ENCODE data around the gene CD72.
"Not testable (repeated sequence)": the region's sequence is repeated elsewhere in the genome, so short reads cannot be mapped to it uniquely, and the experiment has no call there.

CD72 gene

DNA sequence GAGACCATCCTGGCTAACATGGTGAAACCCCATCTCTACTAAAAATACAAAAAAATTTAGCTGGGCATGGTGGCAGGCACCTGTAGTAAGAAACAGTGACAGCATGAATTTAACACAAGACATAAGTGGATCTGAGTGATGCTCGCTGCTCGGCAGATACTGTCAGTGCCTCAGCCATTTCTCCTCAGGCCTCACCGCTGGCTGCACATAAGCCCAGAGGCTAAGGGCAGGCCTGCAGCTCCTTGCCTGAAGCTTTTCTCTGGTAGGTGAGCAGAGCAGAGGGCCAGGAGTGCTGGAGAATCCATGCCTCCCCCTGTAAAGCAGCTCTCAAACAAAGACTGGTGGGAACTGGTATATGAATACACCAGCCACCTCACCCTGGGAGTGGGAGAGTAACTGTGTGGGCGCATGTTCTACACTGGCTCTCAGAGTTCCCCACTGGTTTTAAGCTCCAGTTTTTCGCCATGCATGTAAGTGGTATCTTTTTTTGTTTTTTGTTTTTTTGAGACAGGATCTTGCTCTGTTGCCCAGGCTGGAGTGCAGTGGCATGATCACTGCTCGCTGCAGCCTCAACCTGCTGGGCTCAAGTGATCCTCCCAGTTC, 10.3 kb upstream of the CD72 start:
- intact Hi-C loops (cut with DNase I) = no loop called here
- peak in 9 of 42 donors; percentile 18 to 56 (median 51) for DNase-seq

DNA sequence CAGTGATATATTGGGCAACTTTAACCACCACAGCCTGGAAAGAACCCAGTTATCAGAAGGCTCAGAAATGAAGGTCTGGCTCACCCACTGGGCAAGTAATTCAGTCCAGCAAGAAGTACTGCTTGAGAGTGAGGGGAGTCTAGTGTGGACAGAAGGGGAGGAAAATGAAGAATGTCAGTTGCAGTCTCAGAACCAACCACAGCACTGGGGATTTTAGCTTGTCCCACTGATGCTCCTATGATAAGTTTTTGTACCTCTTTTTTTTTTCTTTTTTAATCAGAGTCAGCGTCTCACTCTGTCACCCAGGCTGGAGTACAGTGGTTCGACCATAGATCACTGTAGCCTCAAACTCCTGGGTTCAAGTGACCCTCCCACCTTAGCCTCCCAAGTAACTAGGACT, 9.4 kb upstream of the CD72 start:
- DNase-seq = no peak
- intact Hi-C loops (cut with DNase I) = no loop called here

DNA sequence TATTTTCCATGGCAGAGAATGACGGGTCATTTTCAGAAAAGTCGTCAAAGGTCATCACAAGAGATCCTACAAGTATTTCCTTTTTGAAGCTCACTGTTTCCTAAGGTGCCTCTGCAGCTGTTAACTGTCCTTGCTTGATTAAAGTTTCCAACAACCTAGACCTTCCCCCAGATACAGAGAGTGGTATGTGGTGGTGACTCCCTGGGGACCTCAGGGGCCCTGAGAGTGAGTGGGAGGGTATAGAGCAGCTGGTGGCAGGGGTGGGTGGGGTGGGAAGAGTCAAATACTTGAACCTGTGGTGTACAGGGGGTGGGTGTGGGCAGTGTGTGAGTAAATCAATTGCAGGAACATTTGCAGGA, 1.6 kb upstream of the CD72 start:
- intact Hi-C loops (cut with DNase I) = no loop called here
- no peak for DNase-seq

DNA sequence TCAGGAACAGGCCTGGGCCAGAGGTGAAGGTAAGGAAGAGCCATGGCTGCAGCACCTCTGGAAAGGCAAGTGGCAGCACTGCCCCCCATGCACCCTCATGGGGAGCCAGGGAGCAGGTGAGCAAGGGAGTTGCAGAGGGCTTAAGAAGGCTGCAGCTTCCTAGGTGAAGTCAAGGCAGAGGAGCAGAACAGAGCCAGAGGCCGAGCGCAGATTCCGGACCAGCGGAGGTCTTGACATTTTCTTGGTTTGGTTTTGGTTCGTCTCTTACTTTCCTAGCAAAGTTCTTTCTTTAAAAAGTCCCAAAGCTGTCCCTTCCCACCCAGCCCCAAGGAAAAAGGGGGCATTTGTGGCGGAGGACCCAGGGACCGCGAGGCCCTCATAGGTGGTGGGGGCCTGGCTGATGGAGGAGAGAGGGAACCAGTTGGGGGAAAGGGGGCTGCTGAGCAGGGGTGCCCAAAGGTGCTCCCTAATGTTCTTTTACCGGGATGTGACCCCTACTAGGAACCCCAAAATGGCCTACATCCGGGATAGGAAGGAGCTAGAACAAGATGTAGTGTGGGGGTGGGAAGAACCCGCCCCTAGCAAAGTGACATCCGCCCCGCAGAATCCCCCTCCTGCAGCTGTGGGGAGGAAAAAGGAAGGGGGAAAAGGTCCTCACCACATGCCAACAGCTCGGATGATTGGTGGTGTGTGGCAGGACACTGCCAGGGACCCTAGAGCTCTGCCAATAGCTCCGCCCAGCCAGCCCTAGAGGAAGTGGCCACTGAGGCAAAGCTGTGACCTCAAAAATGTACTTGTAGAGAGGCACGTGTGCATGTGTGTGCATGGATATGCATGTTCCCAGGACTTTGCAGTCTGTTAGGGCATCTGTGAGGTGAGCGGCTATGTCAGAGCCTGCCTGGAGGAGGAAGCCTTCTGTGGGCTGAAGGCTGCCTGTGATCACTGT, 914 bp upstream of the CD72 start:
- intact Hi-C loops (cut with DNase I) = no loop called here
- no peak for DNase-seq

DNA sequence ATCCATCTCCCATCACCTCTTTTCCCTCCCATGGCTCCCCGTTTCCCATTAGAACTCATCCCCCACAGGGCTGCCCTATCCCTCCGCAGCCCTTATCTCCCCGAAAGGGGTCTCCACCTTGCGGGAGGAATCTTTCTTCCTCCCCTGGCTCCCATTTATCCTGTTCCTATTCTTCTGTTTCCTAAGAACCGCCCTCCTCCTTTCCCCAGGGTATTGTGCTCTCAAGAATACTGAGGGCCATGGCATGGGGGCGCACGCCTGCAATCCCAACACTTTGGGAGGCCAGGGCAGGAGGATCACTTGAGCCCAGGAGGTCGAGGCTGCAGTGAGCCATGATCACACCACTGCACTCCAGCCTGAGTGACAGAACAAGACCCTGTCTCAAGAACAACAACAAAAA, 665 bp downstream of the CD72 start:
- DNase-seq = no peak
- intact Hi-C loops (cut with DNase I) = no loop called here

DNA sequence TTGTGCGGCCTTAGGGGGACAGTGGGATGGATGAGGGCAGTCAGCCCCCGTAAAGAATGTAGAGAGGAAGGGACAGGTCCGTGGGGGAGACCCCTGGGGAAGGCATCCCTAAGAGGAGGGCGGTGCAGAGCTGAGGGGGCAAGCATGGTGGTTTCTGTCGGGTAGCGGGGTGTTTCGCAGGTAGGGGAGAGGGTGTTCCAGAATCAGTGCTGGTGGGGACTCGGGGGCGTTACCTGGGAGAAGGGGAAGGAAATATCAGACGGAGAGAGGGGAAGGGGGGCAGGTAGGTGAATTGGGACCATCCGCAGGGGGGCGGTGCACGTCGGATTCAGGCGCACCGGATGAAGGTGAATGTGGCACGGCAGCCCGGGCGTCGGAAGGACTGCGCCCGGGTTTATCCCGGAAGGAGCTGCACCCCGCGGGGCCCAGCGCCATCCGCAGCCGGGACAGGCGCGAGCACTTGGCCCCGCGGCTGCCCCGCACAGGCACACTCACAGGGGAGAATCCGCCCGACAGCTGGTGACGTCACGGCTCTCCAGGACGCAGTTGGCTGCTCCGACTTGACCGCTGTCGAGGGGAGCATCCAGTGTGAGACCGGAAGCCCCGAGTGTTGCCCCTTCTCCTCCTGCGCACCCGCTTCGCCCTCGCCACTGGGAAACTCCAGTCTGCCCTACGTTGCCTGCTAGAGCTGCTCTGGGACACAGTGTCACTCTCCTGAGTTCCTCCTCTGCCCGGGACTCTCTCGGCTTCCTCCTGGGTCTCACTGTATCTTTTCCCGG, 1.3 kb downstream of the CD72 start:
- peak in 40 of 42 donors; percentile 31 to 77 (median 51) for DNase-seq
- intact Hi-C loops (cut with DNase I) = no loop called here

DNA sequence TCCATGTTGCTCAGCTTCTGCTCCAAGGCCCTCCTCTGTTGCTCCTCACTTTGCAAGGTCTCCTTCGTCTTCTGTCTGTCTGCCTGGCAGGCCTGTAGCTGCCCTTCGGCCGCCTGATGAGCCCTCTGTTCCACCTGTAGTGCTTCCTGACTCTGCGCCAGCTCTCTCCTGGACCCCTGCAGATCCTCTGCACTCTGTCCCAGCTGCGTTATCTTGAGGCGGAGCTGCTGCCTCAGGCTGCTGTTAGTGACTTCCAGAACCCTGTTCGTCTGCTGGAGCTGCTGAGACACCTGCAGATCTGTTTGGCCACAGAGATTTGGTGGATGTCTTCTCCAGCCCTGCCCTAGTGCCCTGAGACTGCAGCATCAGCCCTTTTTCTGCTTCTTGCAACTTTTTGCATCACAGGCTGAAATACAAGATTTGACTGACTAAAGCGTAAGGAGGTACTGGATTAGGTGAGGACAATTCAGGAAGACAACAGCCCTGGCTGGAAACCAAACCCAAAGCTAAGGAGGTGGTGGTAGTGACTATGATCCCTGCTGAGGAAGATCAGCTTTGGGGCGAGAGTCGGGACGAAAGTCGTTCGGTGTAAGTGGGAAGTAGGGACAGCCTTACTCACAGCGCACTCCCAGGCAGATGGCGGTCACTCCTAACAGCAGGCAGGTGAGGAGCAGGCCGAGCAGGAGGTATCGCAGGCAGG, 2.1 kb downstream of the CD72 start:
- no peak for DNase-seq
- intact Hi-C loops (cut with DNase I) = no loop called here

DNA sequence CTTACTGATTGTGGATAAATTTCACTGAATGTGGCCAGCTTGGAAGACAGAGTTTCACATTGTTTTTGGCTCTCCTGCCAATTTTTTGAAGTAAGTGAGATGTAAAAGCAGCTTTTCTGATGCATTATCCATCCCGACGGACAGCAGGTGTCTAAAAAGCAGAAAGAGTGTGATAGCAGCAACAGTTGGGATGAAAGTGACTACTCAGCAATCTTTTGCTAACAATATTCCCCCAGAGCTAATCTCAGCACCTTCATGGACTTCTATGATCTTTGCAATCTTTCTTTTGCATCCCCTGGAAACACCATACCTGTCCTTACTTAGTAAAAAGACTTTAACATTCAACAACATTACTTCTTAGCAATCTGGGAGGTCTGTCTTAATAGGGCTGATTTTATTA, 5.4 kb downstream of the CD72 start:
- DNase-seq = no peak
- intact Hi-C loops (cut with DNase I) = no loop called here

DNA sequence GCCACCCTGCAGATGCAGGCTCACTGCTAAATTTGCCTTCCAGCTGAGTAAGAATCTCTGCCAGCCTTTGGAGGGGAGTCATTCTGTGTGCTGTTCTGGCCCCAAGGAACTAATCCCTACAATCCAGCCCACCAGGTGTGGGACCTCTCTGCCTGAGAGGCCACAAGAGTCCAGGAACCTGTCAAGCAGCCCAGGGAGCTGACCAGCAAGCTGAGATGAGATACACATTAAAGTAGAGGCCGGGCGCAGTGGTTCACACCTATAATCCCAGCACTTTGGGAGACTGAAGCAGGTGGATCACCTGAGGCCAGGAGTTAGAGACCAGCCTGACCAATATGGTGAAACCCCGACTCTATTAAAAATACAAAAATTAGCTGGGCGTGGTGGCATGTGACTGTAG, 6.1 kb downstream of the CD72 start:
- intact Hi-C loops (cut with DNase I) = not testable (repeated sequence)
- peak in 1 of 42 donors; percentile 24 for DNase-seq

DNA sequence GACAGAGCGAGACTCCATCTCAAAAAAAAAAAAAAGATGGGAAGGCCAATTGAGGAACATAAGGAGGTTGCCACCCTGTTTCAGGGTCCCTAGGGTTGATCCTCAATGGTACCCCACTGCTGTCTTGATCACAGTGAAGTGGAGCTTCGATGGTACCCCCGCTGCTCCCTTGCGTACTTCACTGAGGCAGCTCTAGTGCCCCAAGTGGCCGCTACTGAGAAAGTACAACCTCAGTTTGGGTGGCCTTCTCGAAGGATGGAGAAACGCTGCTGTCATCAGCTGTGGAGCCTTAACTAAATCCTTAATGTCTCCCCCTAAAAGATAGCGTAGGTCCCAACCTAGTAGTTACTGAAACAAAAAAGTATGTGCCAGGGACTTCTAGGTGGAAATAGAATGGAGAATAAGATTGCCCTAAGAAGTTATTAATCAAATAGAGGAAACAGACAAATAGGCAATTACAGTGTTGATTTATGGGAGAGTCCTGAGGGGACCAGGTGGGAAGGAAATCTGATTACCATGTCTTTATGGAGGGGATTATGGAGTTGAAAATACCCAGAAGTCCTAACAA, 6.9 kb downstream of the CD72 start:
- intact Hi-C loops (cut with DNase I) = no loop called here
- DNase-seq = peak; percentile 34 to 85 (median 60)

DNA sequence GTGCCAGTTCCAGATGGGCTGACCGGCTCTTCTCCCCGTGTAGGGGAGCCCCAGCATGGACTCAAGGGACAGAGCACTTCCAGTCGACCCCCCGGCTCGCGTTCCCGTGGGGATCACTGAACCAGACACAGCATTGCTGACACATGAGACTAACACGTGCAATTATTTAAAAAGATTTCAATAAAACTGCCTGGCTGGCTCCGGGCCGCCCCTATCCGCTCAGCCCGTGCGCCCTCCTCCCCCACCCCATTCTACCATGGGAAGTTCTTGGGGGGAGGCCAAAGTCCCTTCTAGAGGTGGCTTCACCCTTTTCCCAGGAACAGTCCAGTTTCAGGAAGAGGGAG, 8.4 kb downstream of the CD72 start:
- intact Hi-C loops (cut with DNase I) = loop anchor here (10.0 kb wide), 1 partner anchor 55 kb away; no protein-coding TSS in a partner anchor
- DNase-seq = peak in 2 of 42 donors; percentile 33 to 39

DNA sequence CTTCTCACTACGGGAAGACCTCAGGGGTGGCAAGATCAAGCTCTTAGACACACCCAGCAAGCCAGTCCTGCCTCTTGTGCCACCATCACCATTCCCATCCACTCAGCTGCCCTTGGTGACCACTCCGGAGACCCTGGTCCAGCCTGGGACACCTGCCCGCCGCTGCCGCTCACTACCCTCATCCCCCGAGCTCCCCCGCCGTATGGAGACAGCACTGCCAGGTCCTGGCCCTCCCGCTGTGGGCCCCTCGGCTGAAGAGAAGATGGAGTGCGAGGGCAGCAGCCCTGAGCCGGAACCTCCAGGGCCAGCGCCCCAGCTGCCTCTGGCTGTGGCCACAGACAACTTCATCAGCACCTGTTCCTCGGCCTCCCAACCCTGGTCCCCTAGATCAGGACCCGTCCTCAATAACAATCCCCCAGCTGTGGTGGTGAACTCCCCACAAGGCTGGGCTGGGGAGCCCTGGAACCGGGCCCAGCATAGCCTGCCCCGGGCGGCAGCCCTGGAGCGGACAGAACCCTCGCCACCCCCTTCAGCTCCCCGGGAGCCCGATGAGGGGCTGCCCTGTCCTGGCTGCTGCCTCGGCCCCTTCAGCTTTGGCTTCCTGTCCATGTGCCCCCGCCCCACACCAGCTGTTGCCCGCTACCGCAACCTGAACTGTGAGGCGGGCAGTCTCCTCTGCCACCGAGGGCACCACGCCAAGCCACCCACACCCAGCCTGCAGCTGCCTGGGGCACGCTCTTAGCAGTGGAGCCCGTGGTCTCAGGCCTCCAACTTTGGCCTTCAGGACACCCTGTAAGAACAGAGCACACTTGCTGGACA, 9.0 kb downstream of the CD72 start:
- intact Hi-C loops (cut with DNase I) = loop anchor here (10.0 kb wide), 1 partner anchor 54 kb away; no protein-coding TSS in a partner anchor
- peak in 1 of 42 donors; percentile 35 for DNase-seq

DNA sequence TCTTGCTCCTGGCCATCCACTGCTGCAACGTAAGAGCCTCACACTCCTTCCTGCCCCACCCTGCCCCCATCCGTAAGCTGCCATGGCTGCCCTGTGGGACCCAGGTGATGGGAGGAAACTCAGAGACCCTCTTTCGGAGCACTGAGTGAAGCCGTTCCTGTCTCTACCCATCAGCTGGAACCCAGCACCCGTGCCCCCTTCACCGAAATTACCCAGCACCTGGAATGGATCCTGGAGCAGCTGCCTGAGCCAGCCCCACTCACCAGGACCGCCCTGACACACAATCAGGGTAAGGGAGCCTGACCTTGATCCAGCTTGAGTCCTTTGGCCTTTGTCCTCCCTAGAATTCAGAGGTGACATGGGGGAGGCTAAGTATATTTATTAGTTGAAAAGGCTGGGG, 10.0 kb downstream of the CD72 start:
- DNase-seq = peak in 1 of 42 donors; percentile 24
- intact Hi-C loops (cut with DNase I) = loop anchor here (10.0 kb wide), 1 partner anchor 53 kb away; no protein-coding TSS in a partner anchor

DNA sequence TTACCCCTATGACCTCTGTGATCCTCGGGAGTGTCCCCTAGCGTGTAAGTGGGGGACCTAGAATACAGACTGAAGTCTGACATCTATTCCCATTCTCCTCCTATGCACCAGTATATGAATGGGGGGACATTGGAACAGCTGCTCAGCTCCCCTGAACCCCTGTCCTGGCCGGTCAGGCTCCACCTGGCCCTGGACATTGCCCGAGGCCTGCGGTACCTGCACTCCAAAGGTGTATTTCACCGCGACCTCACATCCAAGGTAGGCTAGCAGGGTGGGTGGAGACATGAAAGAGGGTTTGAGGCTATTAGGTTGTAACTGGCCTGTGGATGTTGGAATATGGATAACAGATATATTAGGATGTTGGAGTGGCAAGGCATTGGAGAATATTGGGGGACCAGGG, 11.5 kb downstream of the CD72 start:
- intact Hi-C loops (cut with DNase I) = loop anchor here (10.0 kb wide), 1 partner anchor 52 kb away; no protein-coding TSS in a partner anchor
- DNase-seq = no peak

DNA sequence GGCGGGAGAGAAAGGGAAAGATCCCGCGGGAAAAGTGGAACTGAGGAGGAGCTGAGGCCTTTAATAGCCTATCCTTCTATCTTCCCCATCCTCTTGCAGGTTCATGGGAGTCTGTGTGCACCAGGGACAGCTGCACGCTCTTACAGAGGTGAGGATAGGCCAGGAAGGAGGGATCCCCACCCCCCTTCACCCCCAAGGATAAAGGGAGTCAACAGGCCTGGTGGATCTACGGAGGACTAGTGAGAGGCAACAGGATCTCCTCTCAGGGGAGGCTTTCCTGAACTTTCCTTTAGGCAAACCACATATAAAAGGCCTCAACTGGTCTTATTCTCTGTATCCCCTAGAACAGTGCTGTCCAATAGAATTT, 12.1 kb downstream of the CD72 start:
- DNase-seq = no peak
- intact Hi-C loops (cut with DNase I) = loop anchor here (10.0 kb wide), 1 partner anchor 51 kb away; no protein-coding TSS in a partner anchor

DNA sequence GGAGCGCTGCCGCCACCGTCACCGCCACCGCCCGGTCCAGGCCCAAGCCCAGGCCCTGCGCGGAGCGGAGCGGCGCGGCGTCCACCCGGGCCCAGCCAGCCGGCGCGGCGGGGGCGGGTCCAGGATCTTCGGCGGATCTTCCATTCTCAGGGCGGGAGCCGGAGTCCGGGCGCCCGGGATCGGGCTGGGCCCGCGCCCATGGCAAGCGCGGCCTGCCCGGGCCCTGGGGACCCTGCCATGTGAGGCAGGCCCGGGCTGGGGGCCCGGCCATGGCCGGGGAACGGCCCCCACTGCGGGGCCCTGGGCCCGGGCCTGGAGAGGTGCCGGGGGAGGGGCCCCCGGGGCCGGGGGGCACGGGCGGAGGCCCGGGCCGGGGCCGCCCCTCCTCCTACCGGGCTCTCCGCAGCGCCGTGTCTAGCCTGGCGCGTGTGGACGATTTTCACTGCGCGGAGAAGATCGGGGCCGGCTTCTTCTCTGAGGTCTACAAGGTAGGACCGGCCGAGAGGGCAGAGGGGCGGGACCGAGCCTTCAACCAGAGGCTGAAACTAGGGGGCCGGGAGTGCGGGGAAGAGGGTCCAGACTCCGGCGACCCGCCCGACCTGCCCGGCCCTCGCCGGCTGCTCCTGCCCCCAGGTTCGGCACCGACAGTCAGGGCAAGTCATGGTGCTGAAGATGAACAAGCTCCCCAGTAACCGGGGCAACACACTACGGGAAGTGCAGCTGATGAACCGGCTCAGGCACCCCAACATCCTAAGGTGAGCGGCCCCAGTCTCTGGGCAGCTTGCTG, 12.7 kb downstream of the CD72 start:
- peak in 25 of 42 donors; percentile 21 to 60 (median 35) for DNase-seq
- intact Hi-C loops (cut with DNase I) = loop anchor here (2.0 to 10.0 kb wide), 2 partner anchors 41 to 51 kb away; no protein-coding TSS in a partner anchor
